Nephron progenitor cell (in vitro differentiated cells): ENCODE measurements around the gene NAT8L.

Experiments
- DNase-seq: peaks from one replicate; pipeline ENCODE4 v3.0.0; 2021
- H3K27ac Mint-ChIP-seq: 2 replicates; pipeline ENCODE4 v1.8.0; 2021; ENCODE audit warnings: mild to moderate bottlenecking, moderate library complexity, mixed read lengths
- H3K27me3 Mint-ChIP-seq: 2 replicates; pipeline ENCODE4 v1.8.0; 2021; ENCODE audit warnings: mild to moderate bottlenecking, low read depth, mixed read lengths; ENCODE audit not compliant: poor library complexity
- H3K36me3 Mint-ChIP-seq: 2 replicates; pipeline ENCODE4 v1.8.0; 2021; ENCODE audit warnings: low read depth, mixed read lengths
- H3K4me1 Mint-ChIP-seq: 2 replicates; pipeline ENCODE4 v1.8.0; 2021; ENCODE audit warnings: mixed read lengths
- H3K4me3 Mint-ChIP-seq: 2 replicates; pipeline ENCODE4 v1.8.0; 2021; ENCODE audit warnings: mild to moderate bottlenecking, moderate library complexity, mixed read lengths
- H3K9me3 Mint-ChIP-seq: 2 replicates; pipeline ENCODE4 v1.8.0; 2021; ENCODE audit warnings: mild to moderate bottlenecking, moderate library complexity, mixed read lengths
- TF ChIP-seq, protein P1 (sequence below): fragments of 200-600 bp; sonication (generic); IDR thresholded peaks from 2 replicates; pipeline ENCODE4 v1.5.0; 2021; ENCODE audit warnings: antibody characterized with exemption

The NAT8L gene

GRCh38 chr4:2041239-2042130 lies 17.6 kb upstream of the NAT8L start:
- H3K27me3 Mint-ChIP-seq, result peaks cover 53% of the 10 kb centered on the region
- no peak overlapping the region for H3K27ac Mint-ChIP-seq
- H3K9me3 Mint-ChIP-seq, result peaks cover 5% of the 10 kb centered on the region
- H3K4me3 Mint-ChIP-seq, result peak overlapping the region; percentile 83
- H3K4me1 Mint-ChIP-seq, result peaks cover 5% of the 10 kb centered on the region
- no peaks in the 10 kb centered on the region for H3K36me3 Mint-ChIP-seq
- DNase-seq, result peak; percentile 94
- TF ChIP-seq, protein P1, sequence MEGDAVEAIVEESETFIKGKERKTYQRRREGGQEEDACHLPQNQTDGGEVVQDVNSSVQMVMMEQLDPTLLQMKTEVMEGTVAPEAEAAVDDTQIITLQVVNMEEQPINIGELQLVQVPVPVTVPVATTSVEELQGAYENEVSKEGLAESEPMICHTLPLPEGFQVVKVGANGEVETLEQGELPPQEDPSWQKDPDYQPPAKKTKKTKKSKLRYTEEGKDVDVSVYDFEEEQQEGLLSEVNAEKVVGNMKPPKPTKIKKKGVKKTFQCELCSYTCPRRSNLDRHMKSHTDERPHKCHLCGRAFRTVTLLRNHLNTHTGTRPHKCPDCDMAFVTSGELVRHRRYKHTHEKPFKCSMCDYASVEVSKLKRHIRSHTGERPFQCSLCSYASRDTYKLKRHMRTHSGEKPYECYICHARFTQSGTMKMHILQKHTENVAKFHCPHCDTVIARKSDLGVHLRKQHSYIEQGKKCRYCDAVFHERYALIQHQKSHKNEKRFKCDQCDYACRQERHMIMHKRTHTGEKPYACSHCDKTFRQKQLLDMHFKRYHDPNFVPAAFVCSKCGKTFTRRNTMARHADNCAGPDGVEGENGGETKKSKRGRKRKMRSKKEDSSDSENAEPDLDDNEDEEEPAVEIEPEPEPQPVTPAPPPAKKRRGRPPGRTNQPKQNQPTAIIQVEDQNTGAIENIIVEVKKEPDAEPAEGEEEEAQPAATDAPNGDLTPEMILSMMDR, result no peak

- peak overlapping the region; percentile 83 for H3K4me3 Mint-ChIP-seq
- peaks cover 44% of the 10 kb centered on the region for H3K27me3 Mint-ChIP-seq
- H3K4me1 Mint-ChIP-seq, result peaks cover 5% of the 10 kb centered on the region
- H3K36me3 Mint-ChIP-seq, result no peaks in the 10 kb centered on the region
- peak; percentile 70 for DNase-seq
- peaks cover 5% of the 10 kb centered on the region for H3K9me3 Mint-ChIP-seq
- TF ChIP-seq, protein P1, result no peak
- H3K27ac Mint-ChIP-seq, result no peak overlapping the region
Observed at GRCh38 chr4:2042204-2042946, 16.8 kb upstream of the NAT8L start.

DNA sequence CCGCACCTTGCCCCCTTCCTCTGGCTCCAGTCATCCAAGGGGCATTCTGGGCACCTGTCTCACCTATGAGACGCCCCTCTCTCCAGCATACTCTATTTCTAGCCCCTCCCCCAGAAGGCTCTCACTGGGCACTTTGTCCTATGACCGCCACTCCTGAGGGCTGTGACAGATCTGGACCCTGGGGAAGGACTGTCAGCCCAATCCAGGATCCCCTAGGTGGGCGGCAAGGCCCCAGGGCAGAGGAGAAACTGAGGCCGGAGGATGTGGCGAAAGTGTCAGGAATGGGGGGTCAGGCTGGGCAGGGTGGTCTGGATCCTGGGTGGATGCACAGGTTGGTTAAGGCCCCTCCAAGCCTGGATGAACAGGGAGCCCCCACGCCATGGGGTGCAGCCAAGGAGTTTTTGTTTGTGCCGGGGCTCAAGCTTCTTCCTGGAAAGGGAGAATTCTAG lies 16.2 kb upstream of the NAT8L start:
- Mint-ChIP-seq H3K27ac (no peak overlapping the region), H3K9me3 (peaks cover 5% of the 10 kb centered on the region)

DNA sequence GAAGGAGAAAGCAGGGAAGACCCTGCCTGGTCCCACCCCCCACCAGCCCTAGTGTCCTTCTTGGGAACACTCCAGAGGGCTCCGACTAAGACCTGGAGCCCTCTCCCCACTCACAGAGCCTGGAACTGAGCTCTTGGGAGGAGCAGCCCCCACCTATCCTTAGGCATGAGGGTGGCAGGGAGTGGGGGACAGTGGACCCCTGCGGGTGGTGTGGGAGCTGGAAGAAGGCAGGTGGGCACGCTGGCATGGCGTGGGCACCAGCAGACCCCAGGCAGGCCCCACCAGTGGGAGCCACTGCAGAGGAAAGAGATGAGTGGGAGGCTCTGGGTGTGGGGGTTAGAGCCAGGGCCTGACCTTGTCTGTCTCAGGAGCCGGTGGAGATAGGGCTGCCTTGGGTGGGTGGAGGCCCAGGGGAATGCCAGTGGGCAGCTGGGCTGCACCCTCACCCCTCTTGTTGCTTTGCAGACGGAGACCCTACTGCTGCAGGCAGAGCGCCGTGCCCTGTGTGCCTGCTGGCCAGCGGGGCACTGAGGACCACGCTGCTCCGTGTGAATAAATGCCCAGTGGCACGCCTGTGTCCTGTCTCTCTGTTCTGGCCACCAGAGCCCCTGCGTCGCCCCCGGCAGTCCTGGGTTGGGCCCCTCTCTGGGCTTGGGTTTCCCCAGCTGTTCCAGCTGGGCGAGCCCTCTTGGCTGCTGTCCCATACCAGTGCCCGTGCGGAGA lies 15.6 kb upstream of the NAT8L start:
- TF ChIP-seq, protein P1, result no peak
- peaks cover 5% of the 10 kb centered on the region for H3K4me1 Mint-ChIP-seq
- H3K4me3 Mint-ChIP-seq, result no peak overlapping the region
- H3K27ac Mint-ChIP-seq, result no peak overlapping the region
- peaks cover 4% of the 10 kb centered on the region for H3K9me3 Mint-ChIP-seq
- no peaks in the 10 kb centered on the region for H3K36me3 Mint-ChIP-seq
- no peak for DNase-seq
- H3K27me3 Mint-ChIP-seq, result peaks cover 39% of the 10 kb centered on the region

More for the DNA sequence above, 16.2 kb upstream of the NAT8L start:
- Mint-ChIP-seq H3K4me3 (peak overlapping the region; percentile 79), H3K4me1 (peaks cover 5% of the 10 kb centered on the region), H3K36me3 (no peaks in the 10 kb centered on the region), H3K27me3 (peaks cover 44% of the 10 kb centered on the region)
- TF ChIP-seq, protein P1, result no peak
- no peak for DNase-seq

- no peaks in the 10 kb centered on the region for H3K36me3 Mint-ChIP-seq
- H3K27me3 Mint-ChIP-seq, result peaks cover 34% of the 10 kb centered on the region
- H3K4me1 Mint-ChIP-seq, result peaks cover 5% of the 10 kb centered on the region
- H3K4me3 Mint-ChIP-seq, result no peak overlapping the region
- no peak for DNase-seq
- H3K9me3 Mint-ChIP-seq, result no peaks in the 10 kb centered on the region
- TF ChIP-seq, protein P1, result no peak
- H3K27ac Mint-ChIP-seq, result no peak overlapping the region
Observed at GRCh38 chr4:2044119-2044485, 15.0 kb upstream of the NAT8L start.
